Stimulated activated CD8-positive, alpha-beta memory T cell treated with anti-CD3 and anti-CD28 coated beads, Interleukin-7, amount 100 ng/mL, for 24 hours (primary cell): ENCODE results near the gene SPINT2.
A peak's percentile ranks its signal among the peaks of the same experiment; 100 is the strongest.
"Not testable (repeated sequence)": the region's sequence is repeated elsewhere in the genome, so short reads cannot be mapped to it uniquely, and the experiment has no call there.

Source experiments
- DNase-seq: peaks from one replicate; pipeline ENCODE4 v3.0.0-alpha.2; 2020; ENCODE audit warnings: low read depth

The SPINT2 gene

GRCh38 chr19:38264486-38265212 lies at the start of gene SPINT2:
Gene SPINT2, plus strand, starts transcription at chr19:38264573. Its CDS starts 320 bp downstream, at chr19:38264893.
- no peak for DNase-seq

GRCh38 chr19:38216785-38217641 lies 47.4 kb upstream of the SPINT2 start:
- DNase-seq, result no peak

- DNase-seq, result no peak
These were observed 46.2 kb upstream of the SPINT2 start for GRCh38 chr19:38218204-38218603.

DNA sequence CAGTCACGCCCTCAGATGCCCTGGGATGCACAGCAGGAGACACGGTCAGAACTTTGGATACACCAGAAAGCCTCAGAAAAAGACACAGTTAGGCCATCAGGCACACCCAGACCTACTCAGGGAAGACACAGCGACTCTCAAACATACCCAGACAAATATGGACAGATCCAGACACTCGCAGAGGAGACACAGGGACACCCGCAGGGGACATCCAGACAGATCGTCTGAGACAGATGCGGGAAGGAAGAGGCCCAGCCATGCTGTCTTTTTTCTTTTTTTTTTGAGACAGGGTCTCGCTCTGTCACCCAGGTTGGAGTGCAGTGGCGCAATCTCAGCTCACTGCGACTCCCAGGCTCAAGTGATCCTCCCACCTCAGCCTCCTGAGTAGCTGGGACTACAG lies 45.2 kb upstream of the SPINT2 start:
- DNase-seq, result no peak

GRCh38 chr19:38221421-38221820 lies 43.0 kb upstream of the SPINT2 start:
- no peak for DNase-seq

DNA sequence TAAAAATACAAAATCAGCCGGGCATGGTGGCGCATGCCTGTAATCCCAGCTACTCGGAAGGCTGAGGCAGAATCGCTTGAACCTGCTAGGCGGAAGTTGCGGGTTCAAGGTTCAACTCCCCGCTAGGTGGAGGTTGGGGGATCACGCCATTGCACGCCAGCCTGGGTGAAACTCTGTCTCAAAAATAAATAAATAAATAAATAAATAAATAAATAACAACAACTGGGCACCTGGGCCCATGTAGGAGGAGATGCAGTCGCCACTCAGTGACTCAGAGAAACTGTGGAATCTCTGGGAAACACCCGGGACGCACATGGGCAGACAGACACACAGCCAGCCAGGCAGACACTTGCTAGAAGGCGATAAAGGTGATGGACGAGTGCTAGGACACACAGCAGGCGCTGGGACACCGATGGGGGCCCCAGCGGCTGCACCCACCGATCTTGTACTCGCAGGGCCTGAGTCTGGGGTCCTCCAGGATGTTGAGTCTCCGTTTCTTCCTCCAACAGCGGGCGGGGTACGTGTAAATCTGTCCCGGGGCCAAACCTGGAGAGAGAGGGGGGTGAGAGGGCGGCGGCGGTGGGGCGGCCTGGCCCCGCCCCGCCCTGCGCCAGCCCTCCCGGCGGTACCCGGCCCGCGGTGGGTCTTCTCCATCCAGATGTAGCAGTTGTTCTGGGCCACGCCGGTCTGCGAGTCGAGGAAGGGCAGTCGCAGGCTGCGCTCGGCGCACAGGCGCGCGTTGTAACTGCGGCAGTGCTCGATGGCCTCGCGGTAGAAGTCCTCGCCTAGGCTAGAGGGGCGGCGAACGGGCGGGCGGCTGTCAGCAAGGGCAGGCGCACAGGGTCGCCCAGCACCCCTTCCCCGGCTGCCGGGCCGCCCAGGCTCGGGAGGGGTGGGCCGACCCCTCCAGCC lies 42.2 kb upstream of the SPINT2 start:
- no peak for DNase-seq

GRCh38 chr19:38223119-38223523 lies 41.3 kb upstream of the SPINT2 start:
- DNase-seq, result no peak

DNA sequence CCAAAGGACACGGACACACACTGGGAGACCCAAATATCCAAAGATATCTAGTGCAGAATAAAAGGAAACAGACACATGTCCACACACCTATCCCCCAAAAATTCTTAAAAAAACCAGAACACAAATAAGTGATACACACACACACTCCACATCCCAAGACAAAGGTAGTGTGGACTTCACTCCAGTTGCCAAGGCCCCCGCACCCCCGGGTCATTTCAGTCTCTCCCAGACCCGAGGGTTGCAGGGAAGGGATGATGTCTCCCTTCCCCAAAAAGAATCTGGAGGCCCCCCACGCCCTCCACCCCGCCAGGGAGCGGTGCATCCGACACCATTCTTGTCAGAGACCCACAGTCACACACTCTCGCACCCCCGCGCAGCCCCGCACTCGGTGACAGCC lies 40.8 kb upstream of the SPINT2 start:
- no peak for DNase-seq

- no peak for DNase-seq
These were observed 40.1 kb upstream of the SPINT2 start, which contains the start of gene DPF1 for GRCh38 chr19:38224014-38224862. Gene DPF1, minus strand, starts transcription at chr19:38224222. Its CDS starts 80 bp downstream, at chr19:38224142.

GRCh38 chr19:38224863-38225218 lies 39.5 kb upstream of the SPINT2 start:
- not testable (repeated sequence) for DNase-seq

DNA sequence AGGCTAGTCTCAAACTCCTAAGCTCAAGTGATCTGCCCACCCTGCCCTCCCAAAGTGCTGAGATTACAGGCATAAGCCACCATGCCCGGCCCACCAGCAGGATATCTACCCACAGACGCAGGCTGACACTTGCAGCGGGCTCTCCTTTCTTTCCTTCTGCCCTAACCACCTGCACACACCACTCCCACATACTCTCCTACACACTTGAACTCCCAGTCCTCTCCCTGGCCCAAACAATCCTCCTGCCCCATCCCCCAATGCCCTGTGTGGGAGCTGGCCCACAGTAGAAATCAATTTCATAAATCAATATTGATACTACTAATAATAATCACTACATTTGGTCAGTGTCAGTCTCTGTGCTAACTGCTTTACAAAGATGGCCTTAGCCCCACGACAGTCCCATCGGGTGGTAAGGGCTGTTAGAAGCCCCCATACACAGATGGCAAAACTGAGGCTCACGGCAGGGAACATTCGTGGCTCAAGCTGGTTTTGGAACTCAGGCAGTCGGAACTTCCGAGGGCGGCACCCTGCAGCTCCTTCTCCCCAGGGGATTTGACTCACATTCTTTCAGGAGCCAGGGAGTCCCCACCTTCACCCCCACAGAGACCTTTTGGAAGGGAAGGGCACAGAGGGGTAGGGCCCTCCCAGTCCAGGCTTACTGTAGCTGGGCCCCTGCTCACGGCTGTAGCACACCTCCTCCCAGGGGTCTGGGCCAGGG lies 36.9 kb upstream of the SPINT2 start:
- DNase-seq, result no peak

DNA sequence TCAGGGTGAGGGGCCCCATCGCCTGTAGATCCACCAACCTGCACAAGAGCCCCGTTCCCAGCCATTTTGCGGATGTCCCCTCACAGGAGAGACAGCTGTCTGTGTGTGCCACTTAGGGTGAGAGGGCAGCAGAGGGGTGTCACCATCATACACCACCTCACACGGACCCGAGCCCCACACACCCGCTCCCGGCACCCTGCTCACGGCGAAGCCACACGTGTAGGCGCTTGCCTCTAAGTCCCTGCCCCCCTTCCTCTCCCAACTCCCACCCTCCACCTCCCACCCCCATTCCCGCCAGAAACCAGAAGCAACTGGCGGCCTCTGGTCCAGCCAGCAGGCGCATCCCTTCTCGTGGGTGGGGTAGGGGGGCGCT lies 36.4 kb upstream of the SPINT2 start:
- DNase-seq, result no peak

DNA sequence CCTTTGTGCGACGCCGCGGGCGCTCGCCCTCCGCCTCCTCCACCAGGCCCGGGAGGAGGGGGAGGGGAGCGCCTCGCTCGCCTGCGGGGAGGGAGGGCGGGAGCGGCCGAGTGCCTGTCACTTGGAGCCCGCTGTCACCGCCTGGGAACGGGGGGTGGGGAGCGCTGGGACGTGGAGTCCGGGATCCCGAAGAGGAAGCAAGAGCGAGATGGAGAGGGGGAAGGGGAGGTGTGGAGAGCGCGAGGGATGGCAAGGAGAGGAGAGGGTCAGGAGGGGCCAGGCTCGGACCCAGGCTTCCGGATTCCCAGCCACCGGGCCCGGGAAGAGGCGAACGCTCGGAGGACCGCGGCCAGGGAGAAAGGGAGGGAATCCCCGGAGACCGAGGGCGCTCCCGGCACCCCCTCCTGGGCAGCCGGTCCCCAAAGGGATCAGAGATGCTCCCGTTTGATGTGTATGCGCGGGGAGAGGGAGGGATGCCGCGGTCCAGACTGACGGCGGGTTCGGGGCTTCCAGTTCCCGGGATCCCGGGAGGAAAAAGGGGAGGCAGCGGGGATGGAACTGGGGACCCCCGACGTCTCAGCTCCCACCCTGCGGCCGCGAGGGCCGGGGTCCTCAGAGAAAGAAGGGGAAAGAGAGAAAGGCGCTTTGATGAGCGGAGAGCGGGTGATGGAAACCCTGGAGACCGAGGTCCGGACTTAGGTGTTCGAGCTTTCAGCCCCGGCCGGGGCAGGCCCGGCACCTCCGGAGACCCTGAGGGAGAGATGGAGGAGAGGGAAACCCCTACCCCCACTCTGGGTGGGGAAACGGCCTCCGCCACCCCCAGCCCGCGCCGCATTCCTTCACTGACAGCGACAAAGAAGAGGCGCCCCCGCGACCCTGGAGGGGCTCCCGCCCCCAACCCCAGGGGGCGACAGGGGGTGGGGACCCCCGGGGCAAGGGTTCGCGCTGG lies 35.6 kb upstream of the SPINT2 start:
- no peak for DNase-seq

DNA sequence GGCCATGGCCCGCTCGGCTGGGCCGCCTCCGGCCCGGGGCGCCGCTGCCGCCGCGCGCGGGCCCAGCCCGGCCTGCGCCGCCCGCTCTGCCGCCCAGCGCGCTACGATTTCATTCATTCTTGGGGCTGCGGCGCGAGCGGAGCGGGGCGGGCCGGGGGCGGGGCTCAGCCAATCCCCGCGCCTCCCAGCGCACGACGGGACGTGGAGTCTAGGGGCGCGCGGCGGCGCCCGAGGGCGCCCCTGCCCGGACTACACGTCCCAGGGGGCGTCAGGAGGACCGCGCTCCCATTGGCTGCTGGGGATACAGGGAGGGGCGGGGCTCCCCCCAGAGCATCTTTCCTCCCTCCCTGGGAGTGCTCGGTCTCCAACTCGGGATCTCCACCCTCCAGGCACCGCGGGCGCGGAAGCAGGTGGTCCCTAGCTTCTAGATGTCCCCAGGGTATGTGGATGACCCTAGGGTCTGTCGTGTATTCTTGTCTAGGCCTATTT lies 34.7 kb upstream of the SPINT2 start:
- peak; percentile 40 for DNase-seq

- not testable (repeated sequence) for DNase-seq
These were observed 33.8 kb upstream of the SPINT2 start for GRCh38 chr19:38230506-38231133.

- DNase-seq, result no peak
These were observed 32.5 kb upstream of the SPINT2 start for GRCh38 chr19:38231918-38232317.

DNA sequence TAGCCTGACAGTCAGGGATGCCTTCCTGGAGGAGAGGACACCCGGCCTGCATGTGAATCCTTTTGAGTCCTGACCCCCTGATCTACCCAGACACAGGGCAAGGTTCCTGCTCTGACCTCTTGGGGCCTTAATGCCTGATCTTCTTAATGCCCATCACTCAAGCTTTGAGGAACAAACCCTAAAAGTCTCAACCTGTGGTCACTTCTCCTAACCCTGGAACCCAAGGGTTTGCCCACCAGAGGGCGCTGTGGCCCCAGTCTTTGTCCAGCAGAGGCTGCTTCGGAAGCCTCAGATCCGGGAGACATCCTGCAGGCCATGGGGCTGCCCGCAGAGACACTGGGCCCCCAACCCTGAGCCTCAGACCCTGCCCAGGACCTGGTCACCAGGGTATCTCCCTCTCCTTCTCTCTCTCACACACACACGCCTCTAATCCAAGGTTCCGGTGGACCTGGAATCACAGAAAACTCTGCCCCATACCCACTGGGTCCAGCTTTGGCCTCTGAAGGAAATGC lies 30.6 kb upstream of the SPINT2 start:
- peak; percentile 70 for DNase-seq

- DNase-seq, result no peak
These were observed 29.8 kb upstream of the SPINT2 start for GRCh38 chr19:38234615-38235014.

DNA sequence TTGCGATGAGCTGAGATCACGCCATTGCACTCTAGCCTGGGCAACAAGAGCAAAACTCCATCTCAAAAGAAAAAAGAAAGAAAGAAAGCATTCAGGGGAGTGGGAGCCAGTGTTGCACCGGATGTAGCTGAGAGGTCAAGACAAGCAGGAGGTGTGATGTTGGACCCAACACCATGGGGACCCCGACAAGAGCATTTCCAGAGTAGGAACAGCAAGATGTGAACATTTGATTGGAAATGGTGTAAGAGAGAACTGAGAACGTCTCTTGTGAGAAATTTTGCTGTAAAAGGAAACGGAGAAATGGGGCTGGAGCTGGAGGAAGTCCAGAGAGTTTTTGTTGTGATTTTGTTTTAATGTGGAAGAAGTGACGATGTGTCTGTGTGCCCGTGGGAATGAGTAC lies 24.6 kb upstream of the SPINT2 start:
- DNase-seq, result no peak
